Erythroblast (primary cell): ENCODE measurements around the gene PNLIPRP2.

Source experiments
- DNase-seq, 2 experiments: peaks; one replicate each; lab custom pipeline; 2025; lab: John Stamatoyannopoulos, UW
- GATA1 ChIP-seq: IDR thresholded peaks from 2 replicates; pipeline ENCODE4 v1.6.1; 2011; ENCODE audit warnings: low read depth, mild to moderate bottlenecking, control low read depth, low read length, moderate library complexity
- POLR2A ChIP-seq: IDR thresholded peaks from 2 replicates; pipeline ENCODE4 v1.6.1; 2011; ENCODE audit warnings: mild to moderate bottlenecking, low read length

Gene PNLIPRP2

DNA sequence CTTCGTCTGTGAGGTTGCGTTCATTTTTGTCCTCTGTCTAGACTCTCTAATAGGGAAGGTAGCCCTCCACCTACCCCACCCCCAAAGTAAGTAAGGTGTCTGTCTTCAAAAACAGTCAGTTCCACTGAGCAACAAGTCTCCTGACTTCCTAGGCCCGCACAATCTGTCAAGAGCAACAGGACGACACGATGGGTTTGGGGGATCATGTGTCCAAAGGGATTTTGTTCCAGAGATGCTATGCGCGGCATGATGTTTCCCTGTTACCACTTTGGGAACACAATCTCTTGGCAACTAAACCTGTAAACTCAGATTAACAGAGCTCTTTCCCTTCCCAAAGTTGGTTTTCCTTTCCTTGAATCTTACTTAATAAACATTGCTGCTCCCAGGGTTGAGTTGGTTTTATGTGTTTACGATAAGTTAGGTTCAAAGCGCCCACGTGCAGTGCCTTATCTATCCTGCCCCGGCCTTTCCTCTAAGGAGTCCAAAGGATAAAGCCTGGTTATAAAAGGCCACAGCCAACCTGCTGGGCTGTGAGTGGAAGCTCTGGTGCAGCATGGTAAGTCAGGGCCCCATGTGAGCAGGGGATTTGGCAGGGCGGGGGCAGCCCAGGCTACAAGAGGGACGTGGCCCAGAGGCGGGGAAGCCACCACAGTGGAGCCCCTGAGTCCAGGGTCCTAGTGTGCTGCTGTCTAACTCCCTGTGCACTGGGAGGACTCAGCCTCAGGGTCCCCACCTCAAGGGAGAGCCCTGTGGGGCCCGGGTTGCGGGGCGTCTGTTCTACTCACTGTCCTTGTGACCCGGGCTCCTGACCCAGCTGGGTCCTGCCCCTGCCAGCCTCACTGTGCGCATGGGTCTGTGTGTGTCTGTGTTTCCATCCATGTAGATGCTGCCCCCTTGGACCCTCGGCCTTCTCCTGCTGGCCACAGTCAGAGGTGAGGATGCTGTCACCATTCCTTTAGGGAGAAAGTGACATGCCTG is at the start of gene PNLIPRP2:
Gene PNLIPRP2 (plus strand): TSS at position 531 of the 978 bp plus-strand sequence.
- TF ChIP-seq POLR2A (no peak), GATA1 (no peak)
- DNase-seq, result no peak

DNA sequence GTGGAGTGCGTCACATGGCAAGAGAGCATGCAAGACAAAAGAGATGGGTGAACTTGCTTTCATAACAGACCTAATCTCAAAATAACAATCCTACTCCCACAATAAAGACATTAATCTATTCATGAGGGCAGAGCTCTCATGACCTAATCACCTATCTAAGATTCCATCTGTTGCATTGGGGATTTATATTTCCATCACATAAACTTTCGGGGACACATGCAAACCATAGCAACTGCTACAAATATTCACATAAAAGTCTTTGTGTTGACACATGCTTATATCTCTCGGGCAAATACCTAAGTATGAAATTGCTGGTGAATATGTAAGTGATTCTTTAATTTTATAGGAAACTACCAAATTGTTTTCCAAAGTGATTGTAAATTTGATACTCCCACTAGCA is 46.0 kb upstream of the PNLIPRP2 start:
- DNase-seq, result no peak

GRCh38 chr10:116587878-116588591 is 32.7 kb upstream of the PNLIPRP2 start:
- TF ChIP-seq POLR2A (no peak), GATA1 (no peak)
- DNase-seq, result no peak

More for the DNA sequence above, 46.0 kb upstream of the PNLIPRP2 start:
- TF ChIP-seq GATA1 (no peak), POLR2A (no peak)

DNA sequence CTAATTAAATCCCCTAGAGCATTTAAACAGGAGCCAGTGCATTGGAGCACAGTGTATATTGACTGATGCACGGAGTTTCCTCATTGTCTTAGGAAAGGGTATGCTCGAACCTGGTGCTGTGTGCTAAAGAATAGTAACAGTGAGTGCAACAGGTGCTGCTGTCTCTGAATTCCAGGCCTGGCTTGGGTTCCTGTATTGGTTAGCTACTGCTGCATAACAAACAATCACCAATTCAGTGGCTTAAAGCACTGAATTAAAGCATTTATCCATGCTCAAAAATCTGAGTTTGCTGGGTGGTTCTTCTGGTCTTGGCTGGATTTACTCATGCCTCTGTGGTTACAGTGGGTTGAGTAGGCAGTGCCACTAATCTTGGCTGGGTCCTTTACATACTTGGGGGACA is 31.8 kb upstream of the PNLIPRP2 start:
- no peak for DNase-seq
- no peak for TF ChIP-seq POLR2A
- TF ChIP-seq GATA1, result no peak

- no peak for DNase-seq
- TF ChIP-seq GATA1 (no peak), POLR2A (no peak)
These were observed 30.8 kb upstream of the PNLIPRP2 start for GRCh38 chr10:116589926-116590325.

GRCh38 chr10:116590590-116591444 is 29.9 kb upstream of the PNLIPRP2 start, which contains the start of gene PNLIPRP1:
Gene PNLIPRP1, plus strand, starts transcription at chr10:116590959. Its CDS starts 171 bp downstream, at chr10:116591130.
- no peak for TF ChIP-seq GATA1
- TF ChIP-seq POLR2A, result no peak
- no peak for DNase-seq

DNA sequence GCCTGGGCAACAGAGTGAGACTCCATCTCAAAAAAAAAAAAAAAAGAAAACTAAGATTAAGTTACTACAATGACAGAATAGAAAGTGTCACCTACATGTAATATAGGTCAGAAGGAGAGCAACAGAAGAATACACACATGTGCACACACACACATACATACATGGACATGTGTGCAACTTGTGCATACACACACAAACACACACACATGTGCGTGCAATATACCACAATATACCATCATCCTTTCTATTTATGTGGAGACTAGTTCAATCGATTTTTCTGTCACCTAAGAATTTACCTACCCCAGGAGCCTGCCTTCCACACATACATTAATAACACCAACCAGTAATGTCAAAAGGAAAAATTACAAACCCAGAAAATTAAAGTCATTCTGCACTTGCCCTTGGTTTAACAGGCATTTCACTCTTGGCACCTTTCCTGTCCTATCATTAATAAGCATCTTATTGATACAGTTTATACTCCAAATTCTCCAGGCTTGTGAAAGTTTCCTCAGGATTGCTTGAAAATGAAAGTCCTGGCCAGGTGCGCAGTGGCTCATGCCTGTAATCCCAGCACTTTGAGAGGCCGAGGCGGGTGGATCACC is 27.5 kb upstream of the PNLIPRP2 start:
- TF ChIP-seq GATA1, result no peak
- no peak for TF ChIP-seq POLR2A
- DNase-seq, result no peak

DNA sequence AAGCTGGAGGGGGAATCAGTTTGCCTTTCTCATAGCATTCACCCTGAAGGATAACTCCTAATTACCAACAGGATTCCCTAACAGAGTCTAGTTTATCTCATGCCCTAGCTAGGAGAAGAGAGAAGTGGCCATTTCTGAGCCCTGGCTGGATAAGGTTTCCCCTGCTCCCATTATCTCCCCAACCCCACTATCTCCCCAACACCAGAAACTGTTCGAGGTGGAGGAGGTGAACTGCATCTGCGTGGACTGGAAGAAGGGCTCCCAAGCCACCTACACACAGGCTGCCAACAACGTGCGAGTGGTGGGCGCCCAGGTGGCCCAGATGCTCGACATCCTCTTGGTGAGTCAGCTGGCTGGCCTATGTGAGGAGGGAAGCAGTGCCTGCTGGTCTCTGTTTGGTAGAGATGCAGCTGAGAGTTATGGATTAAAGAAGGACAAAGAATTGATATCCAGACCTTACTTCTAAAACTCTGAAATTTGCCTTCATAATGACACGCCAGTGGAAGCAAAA is 26.2 kb upstream of the PNLIPRP2 start:
- TF ChIP-seq GATA1 (no peak), POLR2A (no peak)
- DNase-seq, result no peak

- DNase-seq, result no peak
- no peak for TF ChIP-seq GATA1
- TF ChIP-seq POLR2A, result no peak
These were observed 24.7 kb upstream of the PNLIPRP2 start for GRCh38 chr10:116596062-116596461.

DNA sequence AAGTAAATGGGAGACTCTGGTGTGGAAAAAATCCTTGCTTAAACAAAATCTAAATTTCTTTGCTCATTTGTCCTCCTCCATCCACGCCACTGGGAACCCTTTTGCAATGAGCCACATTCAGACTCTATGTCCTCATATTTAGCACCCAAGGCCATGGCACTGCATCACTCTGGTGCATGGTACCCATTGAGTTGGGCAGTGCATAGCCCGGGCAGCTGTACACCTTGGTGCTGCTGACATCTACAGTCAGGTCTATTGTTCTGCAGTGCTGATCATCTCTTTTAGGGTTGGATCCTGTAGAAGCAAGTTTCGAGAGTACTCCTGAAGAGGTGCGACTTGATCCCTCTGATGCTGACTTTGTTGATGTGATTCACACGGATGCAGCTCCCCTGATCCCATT is 23.2 kb upstream of the PNLIPRP2 start:
- TF ChIP-seq POLR2A (no peak), GATA1 (no peak)
- no peak for DNase-seq

DNA sequence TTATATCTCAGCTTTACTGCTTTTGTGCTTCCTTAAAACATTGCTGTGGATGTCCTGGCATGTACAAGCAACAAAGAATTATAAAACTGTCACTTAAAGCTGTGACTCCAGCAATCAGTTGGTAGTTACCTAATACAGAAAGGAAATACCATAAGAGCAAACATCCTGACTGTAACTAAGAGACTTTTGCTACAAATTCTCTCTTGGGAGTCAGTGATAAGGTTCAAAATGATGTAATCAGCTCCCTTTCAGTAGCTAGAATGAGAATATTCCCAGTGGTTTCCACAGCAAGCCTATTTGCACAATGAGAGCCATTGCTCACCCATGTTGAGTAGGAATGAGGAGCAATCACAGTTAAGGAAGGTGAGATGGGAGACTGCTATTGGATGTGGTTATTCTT is 22.4 kb upstream of the PNLIPRP2 start:
- TF ChIP-seq POLR2A, result no peak
- no peak for TF ChIP-seq GATA1
- DNase-seq, result no peak

- TF ChIP-seq POLR2A (no peak), GATA1 (no peak)
- no peak for DNase-seq
These were observed 20.8 kb upstream of the PNLIPRP2 start for GRCh38 chr10:116599991-116600390.

DNA sequence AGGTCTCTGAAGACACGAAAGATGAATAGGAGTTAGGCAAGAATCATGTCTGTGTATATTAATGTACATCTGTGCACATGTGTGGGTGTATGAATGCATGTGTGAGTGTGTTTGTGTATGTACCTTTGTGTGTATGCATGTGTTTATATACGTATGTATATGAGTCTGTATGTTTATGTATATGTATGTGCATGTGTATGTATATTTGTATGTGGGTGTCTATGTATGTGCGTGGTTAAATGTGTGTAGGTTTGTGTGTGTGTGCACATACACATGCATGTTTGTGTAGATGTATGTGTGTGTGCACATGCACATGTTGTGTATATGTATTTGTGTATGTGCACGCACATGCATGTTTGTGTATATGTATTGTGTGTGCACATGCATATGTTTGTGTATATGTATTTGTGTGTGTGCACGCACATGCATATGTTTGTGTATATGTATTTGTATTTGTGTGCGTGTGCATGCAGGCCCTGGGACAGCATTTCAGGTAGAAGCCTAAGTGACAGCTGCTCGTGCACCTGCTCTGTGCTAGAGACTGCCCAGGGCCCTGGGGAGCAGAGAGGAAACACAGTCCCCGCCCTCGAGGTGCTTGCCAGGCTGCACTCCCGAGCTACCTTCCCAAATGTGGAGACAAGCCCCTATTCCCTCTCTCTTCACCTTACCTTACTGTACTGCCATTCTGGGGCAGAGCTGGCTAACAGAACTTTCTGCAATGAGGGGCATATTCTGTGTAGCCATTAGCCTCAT is 17.9 kb upstream of the PNLIPRP2 start:
- TF ChIP-seq POLR2A (no peak), GATA1 (no peak)
- DNase-seq, result no peak

- no peak for TF ChIP-seq POLR2A
- TF ChIP-seq GATA1, result no peak
These were observed 14.7 kb upstream of the PNLIPRP2 start for GRCh38 chr10:116606061-116606483.

More at GRCh38 chr10:116606061-116606483, 14.7 kb upstream of the PNLIPRP2 start:
- DNase-seq, result no peak
